SK-N-MC (cell line): ENCODE measurements around the gene CNOT6.

Experiments used
- EZH2 ChIP-seq: fragments of 200-600 bp; sonication (generic); IDR thresholded peaks from one replicate; pipeline ENCODE4 v1.6.1; 2017; ENCODE audit warnings: antibody characterized with exemption
- POLR2AphosphoS5 ChIP-seq: IDR thresholded peaks from 2 replicates; pipeline ENCODE4 v1.6.1; 2012; ENCODE audit warnings: mild to moderate bottlenecking, low read depth, low read length, borderline replicate concordance

DNA sequence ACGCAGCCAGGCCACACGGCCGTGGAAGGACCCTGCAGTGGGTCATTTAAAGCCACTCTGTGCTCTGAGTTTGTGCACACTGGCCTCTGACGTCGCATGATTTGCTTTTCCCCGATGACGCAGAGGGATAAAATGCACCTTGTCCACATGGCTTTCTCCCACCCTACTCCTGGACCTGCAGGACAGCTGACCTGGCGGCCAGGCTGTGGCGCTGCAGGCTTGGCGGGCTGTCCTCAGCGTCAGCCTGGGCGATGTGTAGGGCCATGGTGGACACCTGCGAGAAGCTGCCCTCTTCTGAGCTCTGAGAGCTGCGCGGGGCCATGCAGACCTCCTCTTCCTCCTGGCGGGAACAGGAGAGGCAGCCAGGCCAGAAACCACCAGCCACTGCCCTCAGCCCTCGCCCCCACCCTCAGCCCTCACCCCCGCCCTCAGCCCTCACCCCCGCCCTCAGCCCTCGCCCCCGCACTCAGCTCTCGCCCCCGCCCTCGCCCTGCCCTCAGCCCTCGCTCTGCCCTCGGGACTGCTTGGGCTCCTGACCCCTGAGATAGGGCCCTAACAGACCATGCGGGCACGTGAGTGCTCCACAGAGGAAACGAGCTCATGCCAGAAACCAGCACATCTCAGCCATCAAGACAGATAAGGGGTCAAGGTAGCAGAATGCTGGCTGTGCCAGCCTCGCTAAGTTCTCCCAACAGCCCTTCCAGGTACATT, 117.1 kb downstream of the CNOT6 start:
- no peak for TF ChIP-seq POLR2AphosphoS5
- no peak for TF ChIP-seq EZH2
